ENCODE results near the gene KCNG3. TPM values are rescaled to one million over a fixed set of nuclear protein-coding genes. Genes with fewer than 3 reads are reported as not detected.

The KCNG3 gene
- polyA plus RNA-seq, 5 donors, result 0.06 to 0.18 (median 0.10) TPM

GRCh38 chr2:42488297-42488696 is 5.5 kb downstream of the KCNG3 start:
- no peak for DNase-seq

- no peak for DNase-seq
These were observed 7.5 kb downstream of the KCNG3 start for GRCh38 chr2:42486145-42486906.

- no peak for DNase-seq
These were observed 13.4 kb downstream of the KCNG3 start for GRCh38 chr2:42480402-42480801.

- no peak for DNase-seq
These were observed 18.9 kb downstream of the KCNG3 start for GRCh38 chr2:42474765-42475454.

GRCh38 chr2:42470706-42471105 is 23.1 kb downstream of the KCNG3 start:
- DNase-seq, result no peak

- no peak for DNase-seq
These were observed 29.2 kb downstream of the KCNG3 start for GRCh38 chr2:42464631-42465030.

GRCh38 chr2:42463570-42463969 is 30.2 kb downstream of the KCNG3 start:
- DNase-seq, result no peak

GRCh38 chr2:42459296-42459695 is 34.5 kb downstream of the KCNG3 start:
- DNase-seq, result no peak

GRCh38 chr2:42458396-42458795 is 35.4 kb downstream of the KCNG3 start:
- DNase-seq, result no peak

- DNase-seq, result no peak
These were observed 36.8 kb downstream of the KCNG3 start for GRCh38 chr2:42457011-42457410.

GRCh38 chr2:42456126-42456839 is 37.5 kb downstream of the KCNG3 start:
- no peak for DNase-seq

GRCh38 chr2:42452545-42452944 is 41.2 kb downstream of the KCNG3 start:
- DNase-seq, result no peak

- no peak for DNase-seq
These were observed 43.6 kb downstream of the KCNG3 start for GRCh38 chr2:42450136-42450535.

GRCh38 chr2:42449163-42450087 is 44.4 kb downstream of the KCNG3 start:
- no peak for DNase-seq

GRCh38 chr2:42448163-42448562 is 45.6 kb downstream of the KCNG3 start:
- no peak for DNase-seq

- peak; percentile 32 for DNase-seq
These were observed 47.1 kb downstream of the KCNG3 start for GRCh38 chr2:42446503-42447271.

- no peak for DNase-seq
These were observed 49.9 kb downstream of the KCNG3 start for GRCh38 chr2:42443718-42444399.

GRCh38 chr2:42442774-42443173 is 51.0 kb downstream of the KCNG3 start:
- no peak for DNase-seq

GRCh38 chr2:42438685-42439084 is 55.1 kb downstream of the KCNG3 start:
- no peak for DNase-seq

GRCh38 chr2:42436370-42436769 is 57.4 kb downstream of the KCNG3 start:
- DNase-seq, result no peak
